IMR-90 (cell line): ENCODE data around the gene SLC51A. TPM values are rescaled to one million over a fixed set of nuclear protein-coding genes. Genes with fewer than 3 reads are reported as not detected.

Source experiments
- ATAC-seq: fragments of 200-7000 bp; cut with Tn5 transposase; 2 replicates; pipeline ENCODE4 v1.9.1; 2020; ENCODE audit warnings: low read depth, mild to moderate bottlenecking, moderate library complexity
- BruUV-seq: library from RNA; stranded (reverse); fragments of 400-500 nt; replicated peaks from 2 replicates; lab custom pipeline; 2021; lab: Mats Ljungman, UMichigan
- CTCF ChIA-PET: fragments of 300-600 bp; formaldehyde crosslinking; extraction: SDS; loops from one replicate; lab custom pipeline; 2021; ENCODE audit warnings: antibody characterized with exemption; lab: Yijun Ruan, JAX
- POLR2A ChIA-PET: fragments of 300-600 bp; sonication (Branson Sonifier 250); formaldehyde crosslinking; loops from one replicate; lab custom pipeline; 2022; ENCODE audit warnings: antibody characterized with exemption; ENCODE audit not compliant: unreplicated experiment; lab: Charles Lee
- DNase-seq: peaks from one replicate; pipeline ENCODE4 v3.0.0; 2013
- H2AFZ ChIP-seq: replicated peaks from 2 replicates; pipeline ENCODE3; 2013; ENCODE audit warnings: low read length, mild to moderate bottlenecking; ENCODE audit not compliant: poor library complexity
- H2AK5ac ChIP-seq: 2 replicates; pipeline ENCODE4 v1.6.1; 2013; ENCODE audit warnings: low read depth, low read length, inconsistent platforms
- H2AK9ac ChIP-seq: replicated peaks from 2 replicates; pipeline ENCODE3; 2013; ENCODE audit warnings: mild to moderate bottlenecking, low read depth, low read length, moderate library complexity; ENCODE audit not compliant: poor library complexity
- H2BK120ac ChIP-seq: 2 replicates; pipeline ENCODE4 v1.6.1; 2013; ENCODE audit warnings: low read depth, low read length, inconsistent platforms
- H2BK15ac ChIP-seq: 3 replicates; pipeline ENCODE4 v1.6.1; 2013; ENCODE audit warnings: low read depth, low read length, inconsistent platforms
- H2BK20ac ChIP-seq: 2 replicates; pipeline ENCODE4 v1.6.1; 2013; ENCODE audit warnings: low read depth, mild to moderate bottlenecking, inconsistent platforms, low read length, moderate library complexity
- H2BK5ac ChIP-seq: 2 replicates; pipeline ENCODE4 v1.6.1; 2013; ENCODE audit warnings: mild to moderate bottlenecking, low read depth, low read length, inconsistent platforms; ENCODE audit not compliant: poor library complexity, severe bottlenecking
- H3K14ac ChIP-seq: replicated peaks from 2 replicates; pipeline ENCODE4 v1.6.1; 2013; ENCODE audit warnings: low read depth, low read length, inconsistent platforms
- H3K18ac ChIP-seq: 2 replicates; pipeline ENCODE4 v1.6.1; 2013; ENCODE audit warnings: low read depth, low read length, control low read depth
- H3K23ac ChIP-seq: 2 replicates; pipeline ENCODE4 v1.6.1; 2013; ENCODE audit warnings: low read depth, low read length, inconsistent platforms
- H3K27ac ChIP-seq: 2 replicates; pipeline ENCODE4 v1.5.1; 2013; ENCODE audit warnings: mild to moderate bottlenecking, control low read depth, low read length; ENCODE audit not compliant: insufficient read depth
- H3K27me3 ChIP-seq: 2 replicates; pipeline ENCODE4 v1.6.1; 2013; ENCODE audit warnings: low read length; ENCODE audit not compliant: control insufficient read depth, insufficient read depth
- H3K36me3 ChIP-seq: 2 replicates; pipeline ENCODE4 v1.6.1; 2013; ENCODE audit warnings: low read length, mixed read lengths; ENCODE audit not compliant: control insufficient read depth, insufficient read depth
- H3K4ac ChIP-seq: 2 replicates; pipeline ENCODE4 v1.6.1; 2013; ENCODE audit warnings: low read depth, low read length, inconsistent platforms
- H3K4me1 ChIP-seq: 2 replicates; pipeline ENCODE4 v1.6.1; 2013; ENCODE audit warnings: low read length, mixed read lengths; ENCODE audit not compliant: control insufficient read depth, insufficient read depth
- H3K4me2 ChIP-seq: 2 replicates; pipeline ENCODE4 v1.6.1; 2013; ENCODE audit warnings: low read depth, mild to moderate bottlenecking, control low read depth, low read length, moderate library complexity
- H3K4me3 ChIP-seq: 2 replicates; pipeline ENCODE4 v1.5.1; 2013; ENCODE audit warnings: low read depth, mild to moderate bottlenecking, control low read depth, low read length, moderate library complexity; ENCODE audit not compliant: insufficient read depth
- H3K56ac ChIP-seq: 2 replicates; pipeline ENCODE4 v1.6.1; 2013; ENCODE audit warnings: low read length, inconsistent platforms; ENCODE audit not compliant: insufficient read depth; ENCODE audit errors: extremely low read depth
- H3K79me1 ChIP-seq, 2 experiments: 2 replicates each; pipeline ENCODE4 v1.6.1; 2013; ENCODE audit warnings: low read length in 2 of 2, inconsistent platforms in 1 of 2, low read depth in 1 of 2
- H3K9ac ChIP-seq: 2 replicates; pipeline ENCODE4 v1.6.1; 2013; ENCODE audit warnings: low read depth, low read length, control low read depth
- H3K9me1 ChIP-seq: 2 replicates; pipeline ENCODE4 v1.6.1; 2013; ENCODE audit warnings: low read length, inconsistent platforms; ENCODE audit not compliant: insufficient read depth
- H3K9me3 ChIP-seq: 2 replicates; pipeline ENCODE4 v1.6.1; 2013; ENCODE audit warnings: low read length; ENCODE audit not compliant: control insufficient read depth, insufficient read depth
- H4K20me1 ChIP-seq: 2 replicates; pipeline ENCODE4 v1.6.1; 2013; ENCODE audit warnings: low read length, inconsistent platforms; ENCODE audit not compliant: insufficient read depth
- H4K5ac ChIP-seq: 2 replicates; pipeline ENCODE4 v1.6.1; 2013; ENCODE audit warnings: mild to moderate bottlenecking, low read depth, low read length, control low read depth
- H4K8ac ChIP-seq, 2 experiments: 2 replicates each; pipeline ENCODE4 v1.6.1; 2013; ENCODE audit warnings: low read depth in 2 of 2, low read length in 2 of 2, control low read depth in 1 of 2, inconsistent platforms in 1 of 2
- H4K91ac ChIP-seq: 2 replicates; pipeline ENCODE4 v1.6.1; 2013; ENCODE audit warnings: low read depth, low read length, inconsistent platforms; ENCODE audit not compliant: insufficient read depth
- BHLHE40 ChIP-seq: fragments of 150-350 bp; IDR thresholded peaks from 2 replicates; pipeline ENCODE4 v1.6.1; 2016; ENCODE audit warnings: mild to moderate bottlenecking, low read depth, low read length
- CEBPB ChIP-seq: IDR thresholded peaks from 2 replicates; pipeline ENCODE4 v1.6.1; 2012; ENCODE audit warnings: low read depth, low read length, improper control_type of control experiment
- CHD1 ChIP-seq: IDR thresholded peaks from 2 replicates; pipeline ENCODE4 v1.6.1; 2012; ENCODE audit warnings: low read depth, low read length, improper control_type of control experiment
- ELK1 ChIP-seq: fragments of 150-350 bp; IDR thresholded peaks from 2 replicates; pipeline ENCODE4 v1.6.1; 2016; ENCODE audit warnings: low read depth, mild to moderate bottlenecking, low read length, moderate library complexity, borderline replicate concordance
- FOS ChIP-seq: fragments of 150-350 bp; IDR thresholded peaks from 2 replicates; pipeline ENCODE4 v1.6.1; 2016; ENCODE audit warnings: low read depth, low read length
- MAFK ChIP-seq: IDR thresholded peaks from 2 replicates; pipeline ENCODE4 v1.6.1; 2012; ENCODE audit warnings: low read depth, low read length, improper control_type of control experiment
- MXI1 ChIP-seq: IDR thresholded peaks from 2 replicates; pipeline ENCODE4 v1.6.1; 2012; ENCODE audit warnings: low read depth, mild to moderate bottlenecking, low read length, moderate library complexity, borderline replicate concordance
- NFE2L2 ChIP-seq: fragments of 150-350 bp; IDR thresholded peaks from 2 replicates; pipeline ENCODE4 v1.6.1; 2016; ENCODE audit warnings: low read depth, mild to moderate bottlenecking, low read length
- POLR2A ChIP-seq: IDR thresholded peaks from 2 replicates; pipeline ENCODE4 v1.6.1; 2012; ENCODE audit warnings: mild to moderate bottlenecking, low read depth, low read length
- RAD21 ChIP-seq: IDR thresholded peaks from 2 replicates; pipeline ENCODE4 v1.6.1; 2012; ENCODE audit warnings: low read length, improper control_type of control experiment
- RCOR1 ChIP-seq: IDR thresholded peaks from 2 replicates; pipeline ENCODE4 v1.6.1; 2012; ENCODE audit warnings: mild to moderate bottlenecking, low read length, improper control_type of control experiment; ENCODE audit not compliant: insufficient replicate concordance
- RFX5 ChIP-seq: IDR thresholded peaks from 2 replicates; pipeline ENCODE4 v1.8.0; 2012; ENCODE audit warnings: low read depth, mild to moderate bottlenecking, low read length, moderate library complexity
- SMC3 ChIP-seq: fragments of 150-350 bp; IDR thresholded peaks from 2 replicates; pipeline ENCODE4 v1.6.1; 2016; ENCODE audit warnings: low read depth, mild to moderate bottlenecking, antibody characterized with exemption, low read length, moderate library complexity
- WGBS, 2 experiments: methylation state at CpG; one replicate each; pipeline versions ENCODE4 v1.1.5 to v1.1.7; 2013; ENCODE audit warnings: missing lambda C conversion rate in 2 of 2; ENCODE audit not compliant: insufficient read length in 1 of 2; ENCODE audit errors: extremely low coverage in 2 of 2; 5-methylcytosine and 5-hydroxymethylcytosine counted together
- dilution Hi-C: fragments of 300-500 bp; cut with HindIII; formaldehyde crosslinking; loops from one replicate; pipeline ENCODE4 v1.14.3; 2018; ENCODE audit warnings: low sequenced_read_pairs; ENCODE audit not compliant: unreplicated experiment
- in situ Hi-C: fragments of 300-500 bp; cut with MboI; formaldehyde crosslinking; loops from 3 replicates; pipeline ENCODE4 v1.14.3; 2019; ENCODE audit warnings: low sequenced_read_pairs, inconsistent platforms, mixed read lengths
- intact Hi-C: fragments of 100-400 bp; cut with micrococcal nuclease; formaldehyde crosslinking; loops from 2 replicates; pipeline ENCODE4 v1.10.0; 2022
- polyA plus RNA-seq, 3 experiments: library from polyadenylated mRNA; depleted of rRNA; stranded (reverse); fragments of >200 nt; gene quantifications; 2 replicates each; pipeline ENCODE4 v1.2.3, GENCODE V29; 2012; ENCODE audit warnings: low replicate concordance in 1 of 3
- total RNA-seq: library from RNA; depleted of rRNA; stranded (reverse); fragments of >200 nt; gene quantifications from 2 replicates; pipeline ENCODE4 v1.2.3, GENCODE V29; 2012
- TF ChIP-seq, protein P1 (sequence below): conservative IDR thresholded peaks from 2 replicates; pipeline ENCODE4 v1.5.1; 2012; ENCODE audit warnings: mild to moderate bottlenecking, low read depth, low read length, improper control_type of control experiment

SLC51A gene
- total and polyA plus RNA-seq, 2 of the 4 experiments (the other 2 are of a cell fraction): not detected

GRCh38 chr3:196219194-196219969 is 3.0 kb downstream of the SLC51A start:
- intact Hi-C loops: no loop called here
- Histone ChIP-seq H3K9me3 (no peaks in the 10 kb centered on the region), H2BK15ac (no peak overlapping the region), H3K27ac (no peak overlapping the region), H3K56ac (no peak overlapping the region), H3K9ac (no peak overlapping the region), H2AFZ (peak overlapping the region; percentile 82), H3K4me1 (0 out of 2 replicates have a peak, but pooled peaks cover 2% of the 10 kb centered on the region), H3K4me2 (peak overlapping the region; percentile 24), H3K4me3 (peak overlapping the region; percentile 9; the same call in 1 of the 2 replicates), H3K14ac (no peak overlapping the region), H2AK5ac (no peak overlapping the region), H2AK9ac (peak overlapping the region; percentile 50), H3K79me1 (no peaks in the 10 kb centered on the region), H4K5ac (no peak overlapping the region), H3K9me1 (0 out of 2 replicates have a peak, but pooled peaks cover 3% of the 10 kb centered on the region), H3K4ac (0 out of 2 replicates have a peak overlapping the region, but pooled peaks have one; percentile 6), H2BK120ac (no peak overlapping the region), H3K36me3 (no peaks in the 10 kb centered on the region), H2BK5ac (no peak overlapping the region), H4K8ac (peak overlapping the region in 1 of 2 experiments; percentile 10; a peak in 1 of 4 replicates), H3K27me3 (peaks cover 9% of the 10 kb centered on the region; the same call in 1 of the 2 replicates), H4K20me1 (no peaks in the 10 kb centered on the region; the same call in 1 of the 2 replicates), H4K91ac (no peak overlapping the region), H3K18ac (no peak overlapping the region), H3K23ac (no peak overlapping the region; the same call in 1 of the 2 replicates), H2BK20ac (no peak overlapping the region)
- ChIA-PET POLR2A (interaction anchor here (0.6 kb wide), 1 partner anchor 614 kb away, joined by 9 read pairs; no protein-coding TSS in a partner anchor), CTCF (no interaction called here)
- DNase-seq (peak; percentile 88), ATAC-seq (peak; percentile 88)
- in situ Hi-C loops: no loop called here
- WGBS, 2 experiments: 33% methylated on average over 13 of the region's 19 CpGs; no CpG with 5 or more reads in 1 of the 2 experiments
- BruUV-seq: no TSS peak
- dilution Hi-C loops: no loop called here
- TF ChIP-seq, protein P1, sequence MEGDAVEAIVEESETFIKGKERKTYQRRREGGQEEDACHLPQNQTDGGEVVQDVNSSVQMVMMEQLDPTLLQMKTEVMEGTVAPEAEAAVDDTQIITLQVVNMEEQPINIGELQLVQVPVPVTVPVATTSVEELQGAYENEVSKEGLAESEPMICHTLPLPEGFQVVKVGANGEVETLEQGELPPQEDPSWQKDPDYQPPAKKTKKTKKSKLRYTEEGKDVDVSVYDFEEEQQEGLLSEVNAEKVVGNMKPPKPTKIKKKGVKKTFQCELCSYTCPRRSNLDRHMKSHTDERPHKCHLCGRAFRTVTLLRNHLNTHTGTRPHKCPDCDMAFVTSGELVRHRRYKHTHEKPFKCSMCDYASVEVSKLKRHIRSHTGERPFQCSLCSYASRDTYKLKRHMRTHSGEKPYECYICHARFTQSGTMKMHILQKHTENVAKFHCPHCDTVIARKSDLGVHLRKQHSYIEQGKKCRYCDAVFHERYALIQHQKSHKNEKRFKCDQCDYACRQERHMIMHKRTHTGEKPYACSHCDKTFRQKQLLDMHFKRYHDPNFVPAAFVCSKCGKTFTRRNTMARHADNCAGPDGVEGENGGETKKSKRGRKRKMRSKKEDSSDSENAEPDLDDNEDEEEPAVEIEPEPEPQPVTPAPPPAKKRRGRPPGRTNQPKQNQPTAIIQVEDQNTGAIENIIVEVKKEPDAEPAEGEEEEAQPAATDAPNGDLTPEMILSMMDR: no peak
- TF ChIP-seq FOS (peak; percentile 31; the same call in 1 of the 2 replicates), RAD21 (no peak), MXI1 (peak; percentile 55; the same call in 1 of the 2 replicates), RFX5 (0 out of 2 replicates have a peak, but pooled peaks have one; percentile 21), SMC3 (no peak), RCOR1 (no peak), CHD1 (no peak), NFE2L2 (no peak), ELK1 (no peak), MAFK (0 out of 2 replicates have a peak, but pooled peaks have one; percentile 1), POLR2A (no peak), BHLHE40 (no peak), CEBPB (no peak)
